ENCODE results near the gene UBE2I.

UBE2I gene

DNA sequence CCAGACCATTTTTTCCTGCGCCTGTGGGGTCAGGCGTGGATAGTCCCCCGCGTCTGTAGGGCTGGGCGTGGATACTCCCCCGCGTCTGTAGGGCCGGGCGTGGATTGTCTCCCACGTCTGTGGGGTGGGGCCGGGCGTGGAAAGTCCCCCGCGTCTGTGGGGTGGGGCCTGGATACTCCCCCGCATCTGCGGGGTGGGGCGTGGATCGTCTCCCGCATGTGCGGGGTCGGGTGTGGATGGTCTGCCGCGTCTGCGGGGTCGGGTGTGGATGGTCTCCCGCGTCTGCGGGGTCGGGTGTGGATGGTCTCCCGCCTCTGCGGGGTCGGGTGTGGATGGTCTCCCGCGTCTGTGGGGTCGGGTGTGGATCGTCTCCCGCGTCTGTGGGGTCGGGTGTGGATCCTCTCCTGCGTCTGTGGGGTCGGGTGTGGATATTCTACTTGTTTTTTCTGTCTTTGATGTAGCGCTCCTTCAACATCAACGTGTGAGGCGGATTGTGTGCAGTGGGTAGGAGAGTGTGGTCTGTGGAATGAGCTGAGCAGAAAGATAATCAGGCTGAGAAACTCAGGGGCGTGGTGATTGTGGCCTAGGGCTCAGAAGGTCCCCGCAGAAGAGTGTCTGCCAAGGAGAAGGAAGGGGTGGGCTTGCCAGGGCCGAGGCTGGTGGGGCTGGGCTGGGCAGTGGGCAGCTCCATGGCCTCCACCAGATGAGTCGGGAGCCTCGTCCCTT lies 45.5 kb downstream of the UBE2I start:
- no peak for DNase-seq
- Histone ChIP-seq H3K27ac (no peak overlapping the region), H3K27me3 (replicated peaks) (no peaks in the 10 kb centered on the region), H3K36me3 (replicated peaks) (peaks cover 3% of the 10 kb centered on the region), H3K4me3 (ENCODE audit: low read depth, low read length) (no peak overlapping the region)
- in situ Hi-C loops (cut with HindIII; ENCODE audit: low pct_ligation_motif_present, low sequenced_read_pairs) = no loop called here
- TF ChIP-seq CTCF (IDR thresholded peaks at IDR 0.05; ENCODE audit: low read depth, low read length, missing control alignments) = no peak

GRCh38 chr16:1355591-1355990 lies 46.2 kb downstream of the UBE2I start:
- TF ChIP-seq CTCF (IDR thresholded peaks at IDR 0.05; ENCODE audit: low read depth, low read length, missing control alignments) = no peak
- DNase-seq = no peak
- H3K36me3 ChIP-seq (replicated peaks) = peaks cover 3% of the 10 kb centered on the region
- no peak overlapping the region for H3K27ac ChIP-seq
- no peak overlapping the region for H3K4me3 ChIP-seq (ENCODE audit: low read depth, low read length)
- H3K27me3 ChIP-seq (replicated peaks) = no peaks in the 10 kb centered on the region
- in situ Hi-C loops (cut with HindIII; ENCODE audit: low pct_ligation_motif_present, low sequenced_read_pairs) = no loop called here

DNA sequence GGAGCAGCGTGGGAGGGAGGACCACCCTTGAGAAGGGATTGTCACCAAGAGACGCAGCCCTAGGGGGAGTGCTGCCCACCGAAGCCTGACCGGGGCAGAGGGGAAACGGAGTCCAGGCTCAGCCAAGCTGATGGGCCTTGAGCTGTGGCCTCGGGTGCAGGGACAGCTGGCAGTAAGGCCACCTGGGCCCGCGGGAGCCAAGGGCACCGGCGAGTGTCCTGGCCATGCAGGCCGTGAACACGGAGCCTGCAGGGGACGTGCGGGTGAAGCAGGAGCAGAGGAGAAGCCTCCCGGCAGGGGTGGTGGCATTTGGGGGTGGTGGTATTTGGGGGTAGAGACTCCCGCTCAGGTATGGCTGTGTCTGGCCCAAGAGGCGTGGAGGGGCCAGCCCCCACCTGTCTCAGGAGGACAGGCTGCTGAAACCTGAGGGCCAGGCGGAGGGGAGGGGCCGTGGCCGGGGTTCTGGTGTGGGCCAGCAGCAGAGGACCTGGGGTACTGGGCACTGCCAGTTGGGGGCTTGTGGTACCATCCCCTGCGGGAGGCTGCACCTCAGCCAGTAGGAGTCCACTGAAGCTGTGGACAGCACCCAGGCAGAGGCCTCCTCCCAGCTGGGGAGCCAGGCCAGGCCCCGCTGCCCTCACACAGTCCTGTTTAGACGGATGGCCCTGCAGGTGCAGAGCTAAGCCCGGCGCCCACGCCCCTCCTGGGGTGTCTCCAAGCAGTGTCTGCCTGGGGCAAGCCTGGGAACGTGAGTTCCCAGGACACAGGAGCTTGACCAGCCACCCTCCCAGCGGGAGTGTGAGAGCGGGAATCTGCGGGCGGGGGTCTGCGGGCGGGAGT lies 46.8 kb downstream of the UBE2I start:
- no peak for TF ChIP-seq CTCF (IDR thresholded peaks at IDR 0.05; ENCODE audit: low read depth, low read length, missing control alignments)
- Histone ChIP-seq H3K36me3 (replicated peaks) (peaks cover 3% of the 10 kb centered on the region), H3K27ac (no peak overlapping the region), H3K4me3 (ENCODE audit: low read depth, low read length) (no peak overlapping the region), H3K27me3 (replicated peaks) (no peaks in the 10 kb centered on the region)
- no peak for DNase-seq
- in situ Hi-C loops (cut with HindIII; ENCODE audit: low pct_ligation_motif_present, low sequenced_read_pairs) = no loop called here

DNA sequence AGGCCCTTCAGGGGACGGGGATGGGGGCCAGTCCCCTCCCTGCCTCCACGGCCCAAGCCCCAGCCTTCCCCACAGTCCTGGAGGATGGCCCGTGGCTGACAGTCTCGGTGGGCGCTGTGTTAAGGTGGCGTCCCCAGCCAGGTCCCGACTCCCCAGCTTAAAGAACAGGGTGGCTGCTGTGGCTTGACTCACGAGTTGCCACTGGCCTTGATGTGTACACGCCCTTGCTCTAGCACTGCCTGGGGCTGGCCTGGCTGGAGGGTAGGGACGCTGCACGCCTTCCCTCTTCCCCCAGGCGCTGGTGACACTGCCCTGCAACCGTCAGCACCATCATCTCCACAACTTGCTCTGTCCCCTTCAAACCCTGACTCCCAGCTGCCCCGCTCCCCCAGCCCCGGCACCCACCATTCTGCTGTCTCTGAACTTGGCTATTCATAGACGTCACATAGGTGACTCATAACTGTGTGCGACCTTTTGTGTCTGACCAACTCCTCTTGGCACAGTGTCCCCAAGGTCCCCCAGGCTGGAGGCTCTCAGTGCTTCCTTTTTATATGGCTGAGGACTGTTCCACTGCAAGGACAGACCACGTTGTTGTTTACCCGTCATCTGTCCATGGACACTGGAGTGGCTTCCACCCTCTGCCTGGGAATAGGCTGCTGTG lies 48.6 kb downstream of the UBE2I start:
- peak; percentile 15 for DNase-seq
- Histone ChIP-seq H3K36me3 (replicated peaks) (peaks cover 18% of the 10 kb centered on the region), H3K27me3 (replicated peaks) (no peaks in the 10 kb centered on the region), H3K27ac (no peak overlapping the region), H3K4me3 (ENCODE audit: low read depth, low read length) (no peak overlapping the region)
- no peak for TF ChIP-seq CTCF (IDR thresholded peaks at IDR 0.05; ENCODE audit: low read depth, low read length, missing control alignments)
- in situ Hi-C loops (cut with HindIII; ENCODE audit: low pct_ligation_motif_present, low sequenced_read_pairs) = no loop called here

DNA sequence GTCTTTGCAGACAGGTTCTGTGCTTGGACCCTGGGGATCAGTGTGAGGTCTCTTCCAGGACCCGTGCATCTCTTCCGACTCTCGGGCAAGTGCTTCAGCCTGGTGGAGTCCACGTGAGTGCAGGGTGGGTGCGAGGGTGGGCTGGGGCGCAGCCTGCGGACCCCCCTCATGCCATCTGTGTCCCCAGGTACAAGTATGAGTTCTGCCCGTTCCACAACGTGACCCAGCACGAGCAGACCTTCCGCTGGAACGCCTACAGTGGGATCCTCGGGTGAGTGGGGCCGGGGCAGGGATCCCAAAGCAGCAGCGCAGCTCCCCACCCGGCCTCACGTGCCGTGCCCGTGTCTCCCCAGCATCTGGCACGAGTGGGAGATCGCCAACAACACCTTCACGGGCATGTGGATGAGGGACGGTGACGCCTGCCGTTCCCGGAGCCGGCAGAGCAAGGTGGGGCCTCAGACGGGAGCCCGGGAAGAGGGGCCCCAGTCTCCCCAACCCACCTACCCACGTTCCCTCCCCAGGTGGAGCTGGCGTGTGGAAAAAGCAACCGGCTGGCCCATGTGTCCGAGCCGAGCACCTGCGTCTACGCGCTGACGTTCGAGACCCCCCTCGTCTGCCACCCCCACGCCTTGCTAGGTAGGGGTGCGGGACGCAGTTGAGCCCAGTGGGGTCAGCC lies 52.4 kb downstream of the UBE2I start:
- no peak for TF ChIP-seq CTCF (IDR thresholded peaks at IDR 0.05; ENCODE audit: low read depth, low read length, missing control alignments)
- Histone ChIP-seq H3K4me3 (ENCODE audit: low read depth, low read length) (no peak overlapping the region), H3K36me3 (replicated peaks) (peaks cover 45% of the 10 kb centered on the region), H3K27me3 (replicated peaks) (no peaks in the 10 kb centered on the region), H3K27ac (no peak overlapping the region)
- in situ Hi-C loops (cut with HindIII; ENCODE audit: low pct_ligation_motif_present, low sequenced_read_pairs) = no loop called here
- DNase-seq = no peak
